GM21515 (cell line): ENCODE measurements around the gene IP6K1.

Experiments used
- ATAC-seq: cut with Tn5 transposase; IDR thresholded peaks from one replicate; pipeline ENCODE4 v1.9.1; 2021; ENCODE audit not compliant: unreplicated experiment

Gene IP6K1

GRCh38 chr3:49724586-49724985 lies 61.8 kb downstream of the IP6K1 start:
- ATAC-seq: no peak

GRCh38 chr3:49723628-49724551 lies 62.5 kb downstream of the IP6K1 start, which contains the start of gene GMPPB:
Gene GMPPB, minus strand, starts transcription at chr3:49723951. Its CDS starts 225 bp downstream, at chr3:49723726.
- peak; percentile 75 for ATAC-seq

DNA sequence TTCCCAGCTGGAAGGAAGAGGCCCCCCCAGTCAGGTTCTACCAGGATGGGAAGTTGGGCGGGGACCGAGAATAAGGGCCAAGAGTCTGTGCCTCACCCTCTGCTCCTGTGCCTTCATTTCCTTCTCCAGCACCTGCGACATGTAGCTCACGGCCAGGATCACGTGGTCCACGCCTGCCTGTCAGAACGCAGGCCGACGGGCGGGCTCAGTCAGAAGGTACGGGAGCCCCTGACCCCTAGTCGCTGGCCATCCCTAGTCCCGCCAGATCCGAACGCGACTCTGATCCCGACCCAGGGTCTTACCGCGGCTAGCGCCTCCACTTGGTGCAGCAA lies 63.1 kb downstream of the IP6K1 start:
- no peak for ATAC-seq

- no peak for ATAC-seq
Observed at GRCh38 chr3:49722896-49723295, 63.4 kb downstream of the IP6K1 start.

- ATAC-seq: no peak
Observed at GRCh38 chr3:49721896-49722781, 64.2 kb downstream of the IP6K1 start.

DNA sequence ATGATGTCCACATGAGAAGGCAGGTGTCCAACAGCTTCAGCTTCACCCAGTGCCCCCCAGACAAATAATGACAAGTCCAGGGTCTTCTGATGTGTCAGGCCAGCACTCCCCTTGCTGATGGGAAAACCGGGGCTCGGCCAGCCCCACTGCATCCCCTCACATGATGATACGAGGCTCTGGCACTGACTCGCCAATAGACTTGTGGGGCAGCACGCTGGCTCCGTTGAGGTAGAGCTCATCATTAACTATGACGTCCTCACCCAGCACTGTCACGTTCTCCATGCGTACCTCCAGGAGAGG lies 64.8 kb downstream of the IP6K1 start:
- no peak for ATAC-seq

DNA sequence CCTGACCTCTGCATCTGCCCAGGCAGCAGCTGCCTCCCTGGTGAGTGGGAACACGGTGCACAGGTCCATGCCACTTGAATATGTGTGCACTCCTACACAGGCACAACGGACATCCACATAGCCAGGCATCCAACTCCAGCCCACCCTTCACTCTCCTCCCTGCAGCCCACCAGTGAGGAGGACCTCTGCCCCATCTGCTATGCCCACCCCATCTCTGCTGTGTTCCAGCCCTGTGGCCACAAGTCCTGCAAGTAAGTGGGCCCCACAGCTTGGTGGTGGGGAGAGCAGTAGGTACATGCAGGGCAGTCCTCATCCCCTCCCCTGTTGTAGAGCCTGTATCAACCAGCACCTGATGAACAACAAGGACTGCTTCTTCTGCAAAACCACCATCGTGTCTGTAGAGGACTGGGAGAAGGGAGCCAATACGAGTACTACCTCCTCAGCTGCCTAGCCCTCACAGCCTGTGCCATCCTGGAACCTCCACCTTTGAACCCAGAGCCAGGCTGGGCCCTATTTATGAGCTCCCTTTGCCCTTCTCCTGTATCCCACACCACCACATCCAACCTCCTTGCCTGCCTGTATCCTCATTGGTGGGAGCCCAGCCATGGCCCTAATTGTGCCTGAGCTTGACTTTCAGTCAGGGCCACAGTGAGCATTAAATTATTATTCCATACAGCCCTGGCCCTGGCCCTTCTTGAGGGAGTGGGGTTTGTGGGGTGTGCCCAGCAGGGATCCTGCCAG lies 65.3 kb downstream of the IP6K1 start:
- ATAC-seq: no peak

GRCh38 chr3:49719214-49719884 lies 67.0 kb downstream of the IP6K1 start, which contains the start of gene AMIGO3:
Gene AMIGO3, minus strand, starts transcription at chr3:49719684. Its CDS starts 219 bp downstream, at chr3:49719465.
- ATAC-seq: peak; percentile 40

GRCh38 chr3:49718858-49719213 lies 67.5 kb downstream of the IP6K1 start:
- no peak for ATAC-seq

- ATAC-seq: no peak
Observed at GRCh38 chr3:49717959-49718857, 68.1 kb downstream of the IP6K1 start.

- no peak for ATAC-seq
Observed at GRCh38 chr3:49717211-49717958, 69.0 kb downstream of the IP6K1 start.

DNA sequence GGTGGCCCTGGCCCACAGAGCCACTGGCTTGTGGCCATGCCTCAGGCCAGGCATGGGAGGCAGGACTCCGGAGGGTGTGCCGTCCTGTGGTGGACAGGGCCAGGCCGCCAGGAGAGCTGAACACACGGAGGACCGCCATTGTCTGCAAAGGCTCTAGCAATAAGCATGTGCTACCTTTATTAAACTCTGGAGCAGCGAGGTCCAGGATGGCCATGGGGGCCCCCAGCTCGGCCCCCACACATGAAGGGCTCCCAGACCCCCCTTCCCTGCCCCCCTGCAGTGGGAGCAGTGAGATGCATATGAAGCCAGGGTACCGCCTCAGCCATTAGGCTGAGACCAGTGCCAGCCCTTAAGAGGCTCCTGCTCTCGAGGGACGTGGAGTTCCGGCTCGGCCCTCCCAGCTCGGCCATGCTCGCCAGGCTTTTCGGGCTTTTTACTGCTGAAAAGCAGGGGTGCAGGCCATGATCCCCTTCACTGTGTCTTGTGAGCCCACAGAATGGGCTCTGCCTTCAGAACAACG lies 69.6 kb downstream of the IP6K1 start:
- ATAC-seq: no peak

GRCh38 chr3:49716169-49716568 lies 70.2 kb downstream of the IP6K1 start:
- no peak for ATAC-seq

- ATAC-seq: no peak
Observed at GRCh38 chr3:49715611-49716121, 70.7 kb downstream of the IP6K1 start.

- no peak for ATAC-seq
Observed at GRCh38 chr3:49714728-49715550, 71.4 kb downstream of the IP6K1 start.

- no peak for ATAC-seq
Observed at GRCh38 chr3:49713336-49714105, 72.8 kb downstream of the IP6K1 start.
